Femur (tissue), 1 donor: Measurements from ENCODE around the gene NOD2.
A peak's percentile ranks its signal among the peaks of the same experiment; 100 is the strongest.

ENCODE experiments used
- DNase-seq: peaks from one replicate; pipeline ENCODE4 v3.0.0-alpha.2; 2017

The NOD2 gene

GRCh38 chr16:50695017-50696000 lies 1.9 kb downstream of the NOD2 start:
- DNase-seq, result no peak

GRCh38 chr16:50696126-50696525 lies 2.7 kb downstream of the NOD2 start:
- no peak for DNase-seq

GRCh38 chr16:50696575-50697420 lies 3.4 kb downstream of the NOD2 start:
- DNase-seq, result peak; percentile 79

GRCh38 chr16:50697421-50697715 lies 4.0 kb downstream of the NOD2 start:
- DNase-seq, result no peak

- DNase-seq, result no peak
Observed at GRCh38 chr16:50697881-50698767, 4.7 kb downstream of the NOD2 start.

GRCh38 chr16:50699326-50700159 lies 6.1 kb downstream of the NOD2 start:
- DNase-seq, result no peak

GRCh38 chr16:50702725-50703124 lies 9.3 kb downstream of the NOD2 start:
- DNase-seq, result no peak

- DNase-seq, result no peak
Observed at GRCh38 chr16:50704245-50704644, 10.8 kb downstream of the NOD2 start.

GRCh38 chr16:50705436-50706110 lies 12.2 kb downstream of the NOD2 start:
- DNase-seq, result no peak

GRCh38 chr16:50706250-50706649 lies 12.8 kb downstream of the NOD2 start:
- DNase-seq, result no peak

- DNase-seq, result no peak
Observed at GRCh38 chr16:50708373-50709060, 15.1 kb downstream of the NOD2 start.

GRCh38 chr16:50709061-50709684 lies 15.8 kb downstream of the NOD2 start:
- no peak for DNase-seq

- no peak for DNase-seq
Observed at GRCh38 chr16:50709980-50710379, 16.6 kb downstream of the NOD2 start.

- DNase-seq, result no peak
Observed at GRCh38 chr16:50711040-50711439, 17.6 kb downstream of the NOD2 start.

- DNase-seq, result peak; percentile 77
Observed at GRCh38 chr16:50711862-50712559, 18.6 kb downstream of the NOD2 start.

GRCh38 chr16:50712560-50712898 lies 19.1 kb downstream of the NOD2 start:
- DNase-seq, result no peak

GRCh38 chr16:50712956-50713355 lies 19.6 kb downstream of the NOD2 start:
- no peak for DNase-seq

- no peak for DNase-seq
Observed at GRCh38 chr16:50717091-50717490, 23.7 kb downstream of the NOD2 start.

- no peak for DNase-seq
Observed at GRCh38 chr16:50717494-50717893, 24.1 kb downstream of the NOD2 start.
